Cortex of kidney (tissue), 1 donor: ENCODE measurements around the gene TTC7B.

Experiments
- DNase-seq: peaks from one replicate; lab custom pipeline; 2025; lab: John Stamatoyannopoulos, UW

TTC7B gene

DNA sequence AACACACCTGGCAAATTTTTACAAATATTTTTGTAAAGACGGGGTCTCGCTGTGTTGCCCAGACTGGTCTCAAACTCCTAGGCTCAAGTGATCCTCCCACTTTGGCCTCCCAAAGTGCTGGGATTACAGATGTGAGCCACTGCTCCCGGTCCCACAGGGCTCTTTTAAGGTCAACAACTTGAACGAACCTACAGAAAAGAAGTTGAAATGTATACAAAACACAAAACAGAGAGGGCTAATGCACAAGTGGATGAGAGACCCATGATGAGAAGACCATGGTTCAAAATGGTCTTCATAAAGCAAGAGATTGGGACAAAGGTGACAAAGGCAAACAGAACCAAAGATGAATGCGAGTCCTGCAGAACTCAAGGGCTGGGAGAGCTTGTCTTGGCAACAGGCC, 328.0 kb downstream of the TTC7B start:
- no peak for DNase-seq

- no peak for DNase-seq
Observed at GRCh38 chr14:90487462-90487861, 328.8 kb downstream of the TTC7B start.

DNA sequence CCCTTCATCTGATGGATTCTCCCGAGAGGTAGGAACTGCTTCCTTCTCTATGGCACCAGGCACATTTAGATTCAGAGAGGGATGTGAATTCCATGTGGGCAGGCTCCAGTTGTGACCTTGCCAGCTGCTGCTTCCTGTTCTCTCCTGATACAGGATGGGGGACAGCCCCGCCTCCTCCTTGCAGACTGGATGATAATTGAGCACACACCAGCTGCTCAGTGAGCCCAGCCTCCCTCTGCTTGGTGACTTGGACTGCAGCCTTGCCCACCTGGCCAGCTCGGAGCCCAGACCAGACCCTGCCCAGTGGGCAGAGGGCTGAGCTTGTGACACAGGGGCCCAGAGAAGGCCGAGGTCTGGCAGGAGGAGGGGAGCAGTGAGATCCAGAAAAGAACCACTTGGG, 329.2 kb downstream of the TTC7B start:
- DNase-seq = no peak

DNA sequence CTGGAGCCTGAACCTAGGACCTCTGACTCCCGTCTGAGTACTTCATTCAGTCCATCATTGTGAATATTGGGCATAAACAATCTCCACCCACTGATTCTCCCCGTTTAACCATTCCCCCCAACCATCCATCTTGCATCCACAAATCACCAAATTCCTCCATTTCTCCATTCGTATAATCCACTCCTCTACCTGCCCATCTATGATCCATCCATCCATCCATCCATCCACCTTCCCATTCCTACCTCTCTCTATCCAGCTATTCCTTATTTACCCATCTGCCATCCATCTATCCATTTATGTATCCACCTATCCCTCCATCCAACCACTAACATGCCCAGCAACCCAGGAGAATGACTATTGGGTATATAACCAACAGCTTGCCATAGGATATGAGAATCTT, 331.9 kb downstream of the TTC7B start:
- DNase-seq = no peak

DNA sequence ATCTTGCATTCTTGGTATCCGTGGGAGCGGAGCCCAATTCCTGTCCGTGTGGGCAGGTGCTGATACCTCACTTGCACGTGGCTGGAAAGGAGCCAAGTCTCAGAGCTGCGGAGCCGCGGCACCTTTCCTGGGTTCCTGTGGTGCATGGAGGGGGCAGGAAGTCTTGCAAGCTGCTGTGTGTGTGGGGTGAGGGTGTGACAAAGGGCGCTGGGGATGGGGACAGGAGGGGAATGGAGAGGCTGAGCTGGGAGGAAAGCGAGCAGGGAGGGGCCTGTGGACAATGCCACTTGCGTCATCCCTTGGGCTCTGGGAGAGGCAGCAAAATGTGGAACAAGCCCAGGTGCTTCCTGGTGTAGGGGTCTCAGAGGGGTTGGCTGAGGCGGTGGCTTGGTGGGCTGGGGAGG, 332.7 kb downstream of the TTC7B start:
- DNase-seq = no peak

GRCh38 chr14:90483117-90483516, 333.1 kb downstream of the TTC7B start:
- DNase-seq = no peak

GRCh38 chr14:90475298-90475697, 340.9 kb downstream of the TTC7B start:
- DNase-seq = no peak
